ENCODE results near the gene IL18.

GRCh38 chr11:112163875-112164685 lies at the start of gene IL18:
- TF ChIP-seq, protein P1, sequence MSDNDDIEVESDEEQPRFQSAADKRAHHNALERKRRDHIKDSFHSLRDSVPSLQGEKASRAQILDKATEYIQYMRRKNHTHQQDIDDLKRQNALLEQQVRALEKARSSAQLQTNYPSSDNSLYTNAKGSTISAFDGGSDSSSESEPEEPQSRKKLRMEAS (IDR thresholded peaks at IDR 0.05): no peak
- no peak for TF ChIP-seq FOSL1 (IDR thresholded peaks at IDR 0.05; ENCODE audit: insufficient read depth, low read depth, low read length)
- TF ChIP-seq POLR2AphosphoS5 (IDR thresholded peaks at IDR 0.05; ENCODE audit: low read depth, low read length): no peak
- no peak for TF ChIP-seq GABPA (IDR thresholded peaks at IDR 0.05; ENCODE audit: borderline replicate concordance, insufficient read depth, low read length)
- TF ChIP-seq CTCF (IDR thresholded peaks at IDR 0.05; ENCODE audit: control extremely low read depth in 1 of 3, insufficient read depth in 1 of 3, low read depth in 1 of 3, low read length in 3 of 3): no peak
- TF ChIP-seq CEBPB (IDR thresholded peaks at IDR 0.05; ENCODE audit: low read depth, low read length): no peak
- no peak for TF ChIP-seq PHF8 (conservative IDR thresholded peaks at IDR 0.05; ENCODE audit: low read depth, low read length)
- TF ChIP-seq RBBP5 (IDR thresholded peaks at IDR 0.05; ENCODE audit: borderline replicate concordance, low read depth, low read length): no peak
- TF ChIP-seq EZH2 (IDR thresholded peaks at IDR 0.05; ENCODE audit: low read depth, low read length, severe bottlenecking): no peak
- TF ChIP-seq JUND (IDR thresholded peaks at IDR 0.05; ENCODE audit: low read length): no peak

Measured in H1 (cell line).